Choroid plexus epithelial cell (primary cell): ENCODE results near the gene CDK2.

ENCODE experiments used
- DNase-seq: peaks from one replicate; pipeline ENCODE4 v3.0.0-alpha.2; 2010; ENCODE audit warnings: low read depth
- H3K4me3 ChIP-seq: 2 replicates; pipeline ENCODE4 v1.5.1; 2011; ENCODE audit warnings: low read depth, mild to moderate bottlenecking, control low read depth, low read length, moderate library complexity
- TF ChIP-seq, protein P1 (sequence below): conservative IDR thresholded peaks from 2 replicates; pipeline ENCODE4 v1.5.1; 2011; ENCODE audit warnings: low read depth, mild to moderate bottlenecking, control low read depth, inconsistent platforms, low read length, moderate library complexity

Gene CDK2

DNA sequence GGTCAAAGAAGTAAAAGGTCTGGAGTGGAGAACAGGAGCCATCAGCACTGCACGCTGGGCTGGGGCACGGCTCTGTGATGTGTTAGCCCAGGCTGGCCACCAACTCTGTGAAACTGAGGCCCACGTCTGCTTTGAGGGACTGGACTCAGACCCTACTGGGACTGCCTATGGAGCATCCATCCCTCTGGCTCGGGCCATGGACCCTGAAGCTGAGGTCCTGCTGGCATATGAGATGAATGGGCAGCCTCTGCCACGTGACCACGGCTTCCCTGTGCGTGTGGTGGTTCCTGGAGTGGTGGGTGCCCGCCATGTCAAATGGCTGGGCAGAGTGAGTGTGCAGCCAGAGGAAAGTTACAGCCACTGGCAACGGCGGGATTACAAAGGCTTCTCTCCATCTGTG is 37.6 kb downstream of the CDK2 start:
- TF ChIP-seq, protein P1, sequence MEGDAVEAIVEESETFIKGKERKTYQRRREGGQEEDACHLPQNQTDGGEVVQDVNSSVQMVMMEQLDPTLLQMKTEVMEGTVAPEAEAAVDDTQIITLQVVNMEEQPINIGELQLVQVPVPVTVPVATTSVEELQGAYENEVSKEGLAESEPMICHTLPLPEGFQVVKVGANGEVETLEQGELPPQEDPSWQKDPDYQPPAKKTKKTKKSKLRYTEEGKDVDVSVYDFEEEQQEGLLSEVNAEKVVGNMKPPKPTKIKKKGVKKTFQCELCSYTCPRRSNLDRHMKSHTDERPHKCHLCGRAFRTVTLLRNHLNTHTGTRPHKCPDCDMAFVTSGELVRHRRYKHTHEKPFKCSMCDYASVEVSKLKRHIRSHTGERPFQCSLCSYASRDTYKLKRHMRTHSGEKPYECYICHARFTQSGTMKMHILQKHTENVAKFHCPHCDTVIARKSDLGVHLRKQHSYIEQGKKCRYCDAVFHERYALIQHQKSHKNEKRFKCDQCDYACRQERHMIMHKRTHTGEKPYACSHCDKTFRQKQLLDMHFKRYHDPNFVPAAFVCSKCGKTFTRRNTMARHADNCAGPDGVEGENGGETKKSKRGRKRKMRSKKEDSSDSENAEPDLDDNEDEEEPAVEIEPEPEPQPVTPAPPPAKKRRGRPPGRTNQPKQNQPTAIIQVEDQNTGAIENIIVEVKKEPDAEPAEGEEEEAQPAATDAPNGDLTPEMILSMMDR, result no peak
- no peak for DNase-seq
- no peak overlapping the region for H3K4me3 ChIP-seq

DNA sequence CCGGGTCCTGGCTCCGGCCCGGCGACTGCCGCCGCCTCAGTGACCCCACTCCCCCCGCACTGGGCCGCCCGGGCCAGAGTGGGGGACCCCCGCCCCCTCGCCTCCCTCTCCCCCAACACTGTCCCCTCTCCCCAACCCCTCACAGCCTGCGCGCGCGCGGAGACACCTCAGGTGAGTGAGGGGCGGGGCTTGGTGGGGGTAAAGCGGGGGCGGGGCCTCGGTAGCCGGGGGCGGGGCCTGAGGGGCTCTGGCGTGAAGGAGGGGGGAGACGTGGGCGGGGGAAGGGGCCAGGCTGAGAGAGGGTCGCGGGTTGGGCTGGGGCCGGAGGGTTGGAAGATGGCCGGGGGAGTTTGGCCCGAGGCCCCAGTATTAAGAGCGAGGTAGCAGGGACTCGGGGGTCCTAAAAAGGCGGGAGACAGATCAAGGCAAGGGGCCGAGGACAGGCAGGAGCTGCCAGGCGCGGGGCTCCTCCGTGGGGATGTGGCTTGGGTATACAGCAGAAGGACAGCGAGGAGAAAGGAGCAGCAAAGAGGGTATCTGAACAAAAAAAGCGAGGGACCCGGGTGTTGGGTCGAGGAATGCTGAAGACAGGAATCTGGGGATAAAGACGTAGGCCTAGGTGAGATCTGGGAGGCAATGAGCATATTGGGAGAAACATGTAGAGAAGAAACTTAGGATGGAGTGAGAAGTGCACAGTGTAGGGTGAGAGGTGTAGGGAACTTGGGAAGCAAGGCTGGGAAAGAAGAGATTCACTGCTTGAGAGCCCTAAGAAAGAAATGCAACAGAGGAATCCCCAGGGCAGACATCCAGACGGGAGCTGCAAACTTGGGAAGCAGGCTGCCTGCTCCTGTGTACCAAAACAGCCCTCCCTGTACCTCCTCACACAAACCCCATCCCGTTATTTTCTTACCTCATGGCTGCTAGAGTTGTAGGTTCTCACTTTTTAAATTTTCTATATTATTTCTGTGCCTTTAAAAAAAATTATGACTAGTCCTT is 41.2 kb downstream of the CDK2 start:
- peak overlapping the region; percentile 68 for H3K4me3 ChIP-seq
- peak; percentile 15 for DNase-seq
- TF ChIP-seq, protein P1, result no peak

DNA sequence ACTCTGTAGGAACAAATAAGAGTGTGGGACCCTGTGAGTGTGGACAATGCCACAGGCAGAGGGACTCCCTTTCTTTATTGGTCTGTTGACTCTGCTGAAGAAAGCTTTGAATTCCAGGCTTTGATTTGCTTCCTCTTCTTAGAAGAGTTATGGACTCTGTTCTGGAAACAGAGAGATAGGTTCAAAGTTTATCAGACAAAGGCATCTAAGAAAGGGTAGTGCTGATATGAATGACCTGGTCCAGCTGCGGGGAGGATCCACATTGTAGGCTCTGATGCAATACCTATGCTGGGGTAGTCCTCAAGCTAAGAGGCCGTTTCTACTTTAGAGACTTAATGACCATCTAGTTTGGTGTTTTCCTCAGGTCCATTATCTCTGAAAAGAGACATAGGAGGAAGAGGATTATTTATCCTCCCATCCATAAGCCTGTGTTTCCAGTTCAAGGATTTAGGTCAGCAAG is 43.5 kb downstream of the CDK2 start:
- no peak overlapping the region for H3K4me3 ChIP-seq
- DNase-seq, result no peak
- TF ChIP-seq, protein P1, result no peak

DNA sequence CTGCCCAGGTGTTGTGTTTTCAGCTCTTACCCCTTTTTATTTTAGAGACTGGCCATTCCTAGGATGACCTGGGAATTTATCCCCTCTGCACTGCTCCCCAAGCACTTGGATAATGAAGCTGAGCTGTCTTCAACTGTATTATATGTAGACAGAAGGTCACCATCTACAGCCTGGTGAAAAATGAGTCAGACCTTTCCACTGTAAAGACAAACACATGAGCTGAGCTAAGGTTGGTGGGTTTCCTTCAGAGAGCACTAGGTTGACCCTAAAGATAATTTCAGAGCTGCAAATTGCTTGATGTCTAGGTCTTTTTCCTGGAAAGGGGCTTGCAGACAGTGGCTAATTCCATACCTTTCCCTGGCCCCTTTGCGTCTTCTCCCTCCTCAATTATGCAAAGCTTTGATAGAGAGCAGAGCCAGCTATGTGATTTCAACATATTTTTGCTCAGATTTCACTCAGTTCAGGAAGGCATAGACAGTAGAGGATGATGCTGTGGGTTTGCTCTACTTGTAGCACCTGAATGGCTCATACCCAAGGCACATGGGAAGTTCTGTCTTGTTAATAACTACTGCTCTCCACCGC is 45.0 kb downstream of the CDK2 start:
- DNase-seq, result peak; percentile 58
- H3K4me3 ChIP-seq, result no peak overlapping the region
- TF ChIP-seq, protein P1, result no peak

DNA sequence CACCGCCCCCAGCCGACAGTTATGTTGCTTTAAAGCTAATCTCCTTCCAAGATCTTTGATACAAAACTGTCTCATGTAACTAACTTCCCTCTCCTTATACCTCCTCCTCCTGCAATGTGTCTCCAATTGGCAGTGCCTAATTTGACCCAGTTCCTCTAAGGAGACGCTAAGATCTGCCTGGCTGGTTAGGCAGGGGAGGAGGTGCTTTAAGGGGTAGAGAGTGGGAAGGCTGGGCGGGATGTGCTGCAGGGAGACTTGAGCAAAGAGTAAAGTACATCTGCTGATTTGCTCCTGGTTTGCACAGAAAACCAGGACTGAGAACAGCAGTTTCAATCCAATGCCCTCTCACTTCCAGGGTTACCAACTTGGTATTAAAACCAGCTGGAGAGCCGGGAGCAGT is 46.9 kb downstream of the CDK2 start:
- TF ChIP-seq, protein P1, result no peak
- DNase-seq, result no peak
- H3K4me3 ChIP-seq, result no peak overlapping the region

DNA sequence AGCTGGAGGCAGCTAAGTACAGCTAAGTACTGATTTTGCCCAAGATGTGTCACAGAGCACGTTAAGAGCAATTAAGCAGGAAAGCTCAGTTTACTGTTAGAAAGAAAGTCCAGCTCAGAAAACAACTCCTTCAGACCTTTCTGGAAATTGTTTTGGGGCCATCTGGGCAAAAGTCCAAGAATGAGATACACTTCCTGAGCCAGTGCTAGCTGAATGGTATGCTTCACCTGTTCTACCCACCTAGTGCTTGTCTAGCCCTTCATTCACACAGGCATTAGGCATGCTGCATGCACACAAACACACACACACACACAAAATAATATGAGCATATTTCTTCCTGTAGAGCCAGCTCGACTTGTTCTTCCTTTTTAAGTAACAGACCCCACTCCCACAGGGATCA is 47.6 kb downstream of the CDK2 start:
- TF ChIP-seq, protein P1, result no peak
- DNase-seq, result peak; percentile 15
- H3K4me3 ChIP-seq, result no peak overlapping the region
